GM12891 (cell line): Measurements from ENCODE around the gene SULT4A1.

ENCODE experiments used
- POLR2A ChIP-seq: IDR thresholded peaks from 2 replicates; pipeline ENCODE4 v1.6.1; 2011; ENCODE audit warnings: low read depth, low read length, control low read depth
- POLR2AphosphoS5 ChIP-seq: IDR thresholded peaks from 2 replicates; pipeline ENCODE4 v1.6.1; 2011; ENCODE audit warnings: low read depth, low read length, control low read depth
- POU2F2 ChIP-seq: IDR thresholded peaks from 2 replicates; pipeline ENCODE4 v1.6.1; 2011; ENCODE audit warnings: low read depth, mild to moderate bottlenecking, control low read depth, low read length, moderate library complexity
- TAF1 ChIP-seq: IDR thresholded peaks from 2 replicates; pipeline ENCODE4 v1.6.1; 2011; ENCODE audit warnings: low read depth, low read length, control low read depth

DNA sequence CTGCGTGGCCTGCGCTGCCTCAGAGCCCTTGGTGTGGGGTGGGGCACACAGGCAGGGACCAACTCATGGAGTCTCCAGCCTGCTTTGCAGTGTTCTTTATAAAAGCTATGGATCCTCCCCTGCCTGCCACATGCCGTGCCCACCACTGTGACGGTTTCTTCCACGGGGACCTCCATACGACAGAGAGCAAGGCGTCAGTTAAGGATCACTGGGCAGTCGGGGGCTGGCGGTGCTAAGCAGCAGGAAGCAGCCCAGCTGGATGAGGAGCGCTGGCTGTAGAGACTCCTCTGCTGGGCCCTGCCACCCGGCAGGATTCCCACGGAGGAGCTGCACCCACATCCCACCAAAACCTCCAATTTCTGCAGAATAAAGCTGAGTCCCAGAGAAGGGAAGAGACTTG lies 27.1 kb downstream of the SULT4A1 start:
- TF ChIP-seq POLR2AphosphoS5 (no peak), POLR2A (no peak), POU2F2 (no peak), TAF1 (no peak)
